ENCODE data around the gene ASB7.

ASB7 gene

GRCh38 chr15:100690032-100690794, 87.8 kb downstream of the ASB7 start:
- Histone ChIP-seq H3K9me3 (ENCODE audit: control insufficient read depth, insufficient read depth, low read length) (no peaks in the 10 kb centered on the region), H3K4me1 (ENCODE audit: insufficient read depth, low read length) (peaks cover 3% of the 10 kb centered on the region; the same call in 1 of the 2 replicates), H3K9ac (ENCODE audit: low read depth, low read length) (no peak overlapping the region), H3K36me3 (ENCODE audit: insufficient read depth, low read length) (no peaks in the 10 kb centered on the region)

GRCh38 chr15:100690795-100691158, 88.4 kb downstream of the ASB7 start:
- no peaks in the 10 kb centered on the region for H3K36me3 ChIP-seq (ENCODE audit: insufficient read depth, low read length)
- peaks cover 3% of the 10 kb centered on the region; the same call in 1 of the 2 replicates for H3K4me1 ChIP-seq (ENCODE audit: insufficient read depth, low read length)
- H3K9me3 ChIP-seq (ENCODE audit: control insufficient read depth, insufficient read depth, low read length): no peaks in the 10 kb centered on the region
- no peak overlapping the region for H3K9ac ChIP-seq (ENCODE audit: low read depth, low read length)

- no peak overlapping the region for H3K9ac ChIP-seq (ENCODE audit: low read depth, low read length)
- H3K4me1 ChIP-seq (ENCODE audit: insufficient read depth, low read length): peaks cover 3% of the 10 kb centered on the region; the same call in 1 of the 2 replicates
- H3K36me3 ChIP-seq (ENCODE audit: insufficient read depth, low read length): no peaks in the 10 kb centered on the region
- H3K9me3 ChIP-seq (ENCODE audit: control insufficient read depth, insufficient read depth, low read length): no peaks in the 10 kb centered on the region
Measured at GRCh38 chr15:100691321-100691720, 88.9 kb downstream of the ASB7 start.

DNA sequence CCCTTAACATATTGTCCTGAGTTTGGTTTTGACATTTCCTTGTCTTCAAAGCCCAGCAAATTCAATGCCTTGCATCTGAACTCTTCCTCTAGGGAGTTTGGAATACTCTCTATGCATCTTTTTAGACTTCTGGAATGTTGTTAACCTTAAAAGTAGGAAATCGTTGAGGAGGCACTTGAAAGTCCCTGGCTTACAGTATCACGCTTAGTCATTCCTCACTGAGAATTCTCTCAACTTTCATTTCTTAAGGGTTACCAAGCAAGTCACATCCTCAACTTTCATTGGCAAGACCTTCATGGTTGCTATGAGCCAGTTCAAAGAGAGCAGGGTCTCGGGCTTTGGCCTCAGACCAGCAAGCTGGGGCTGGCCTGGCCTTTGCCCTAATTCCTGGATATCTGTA, 89.9 kb downstream of the ASB7 start:
- Histone ChIP-seq H3K4me1 (ENCODE audit: insufficient read depth, low read length) (peaks cover 3% of the 10 kb centered on the region; the same call in 1 of the 2 replicates), H3K9me3 (ENCODE audit: control insufficient read depth, insufficient read depth, low read length) (no peaks in the 10 kb centered on the region), H3K9ac (ENCODE audit: low read depth, low read length) (no peak overlapping the region), H3K36me3 (ENCODE audit: insufficient read depth, low read length) (no peaks in the 10 kb centered on the region)

GRCh38 chr15:100692671-100693070, 90.3 kb downstream of the ASB7 start:
- peaks cover 3% of the 10 kb centered on the region; the same call in 1 of the 2 replicates for H3K4me1 ChIP-seq (ENCODE audit: insufficient read depth, low read length)
- H3K9ac ChIP-seq (ENCODE audit: low read depth, low read length): no peak overlapping the region

DNA sequence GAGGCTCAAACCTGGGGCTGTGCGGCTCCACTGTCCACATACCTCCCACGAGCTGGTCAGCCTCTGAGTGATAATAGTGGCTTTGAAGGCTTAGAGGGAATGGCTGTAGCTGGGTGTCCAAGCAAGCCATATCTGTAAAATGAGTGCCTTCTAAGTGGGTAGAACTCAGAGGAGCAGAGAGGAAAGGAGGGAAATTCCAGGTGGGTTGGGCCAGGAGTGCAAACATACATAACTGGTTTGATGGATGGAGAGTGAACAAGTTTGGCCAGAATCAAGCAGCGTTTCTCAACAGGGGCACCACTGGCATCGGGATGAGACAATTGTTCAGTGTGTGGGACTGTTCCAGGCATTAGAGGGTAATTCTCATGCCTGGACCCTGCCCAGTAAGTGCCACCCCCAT, 91.1 kb downstream of the ASB7 start:
- Histone ChIP-seq H3K9ac (ENCODE audit: low read depth, low read length) (no peak overlapping the region), H3K4me1 (ENCODE audit: insufficient read depth, low read length) (no peaks in the 10 kb centered on the region)

More at GRCh38 chr15:100692671-100693070, 90.3 kb downstream of the ASB7 start:
- Histone ChIP-seq H3K9me3 (ENCODE audit: control insufficient read depth, insufficient read depth, low read length) (no peaks in the 10 kb centered on the region), H3K36me3 (ENCODE audit: insufficient read depth, low read length) (no peaks in the 10 kb centered on the region)

GRCh38 chr15:100694381-100695021, 92.1 kb downstream of the ASB7 start:
- Histone ChIP-seq H3K36me3 (ENCODE audit: insufficient read depth, low read length) (no peaks in the 10 kb centered on the region), H3K9ac (ENCODE audit: low read depth, low read length) (no peak overlapping the region), H3K4me1 (ENCODE audit: insufficient read depth, low read length) (no peaks in the 10 kb centered on the region), H3K9me3 (ENCODE audit: control insufficient read depth, insufficient read depth, low read length) (no peaks in the 10 kb centered on the region)

More for the DNA sequence above, 91.1 kb downstream of the ASB7 start:
- no peaks in the 10 kb centered on the region for H3K9me3 ChIP-seq (ENCODE audit: control insufficient read depth, insufficient read depth, low read length)
- no peaks in the 10 kb centered on the region for H3K36me3 ChIP-seq (ENCODE audit: insufficient read depth, low read length)

DNA sequence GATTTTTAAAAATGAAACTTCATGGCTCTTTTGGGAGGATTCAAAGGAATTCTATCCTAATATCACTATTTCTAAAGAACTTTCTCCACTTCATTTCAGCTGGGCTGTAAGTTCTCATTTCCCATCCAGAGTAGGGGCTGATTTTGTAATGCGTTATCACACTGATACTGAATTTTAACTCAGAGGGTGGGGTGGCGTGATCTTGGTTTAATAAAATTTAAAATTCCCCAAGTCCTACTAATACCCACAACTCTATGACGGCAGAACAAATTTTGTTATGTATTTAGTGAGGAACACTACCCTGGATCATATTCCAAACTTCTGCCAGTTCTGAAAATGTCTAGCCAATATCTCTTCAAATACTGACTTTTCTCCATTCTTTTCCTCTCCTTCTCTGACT, 92.7 kb downstream of the ASB7 start:
- Histone ChIP-seq H3K9me3 (ENCODE audit: control insufficient read depth, insufficient read depth, low read length) (no peaks in the 10 kb centered on the region), H3K4me1 (ENCODE audit: insufficient read depth, low read length) (no peaks in the 10 kb centered on the region), H3K36me3 (ENCODE audit: insufficient read depth, low read length) (no peaks in the 10 kb centered on the region), H3K9ac (ENCODE audit: low read depth, low read length) (no peak overlapping the region)

DNA sequence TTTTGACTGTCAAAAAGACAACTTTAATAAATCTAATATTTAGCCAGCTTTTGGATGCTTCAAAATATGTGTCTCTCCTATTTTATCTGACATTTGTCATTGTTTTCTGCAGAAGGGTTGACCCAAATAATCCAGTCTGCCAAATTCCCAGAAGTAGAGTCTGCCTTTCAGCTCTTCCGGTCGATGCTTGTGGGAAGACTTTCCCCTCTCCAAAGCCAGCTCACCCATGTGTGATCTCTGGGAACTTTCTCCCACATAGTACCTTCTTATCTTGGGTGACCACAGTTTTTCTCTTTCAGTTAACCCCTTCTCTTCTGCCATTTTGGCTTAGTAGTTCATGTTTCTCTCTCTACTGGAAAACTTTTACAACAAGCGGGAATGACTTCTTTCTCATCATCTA, 94.1 kb downstream of the ASB7 start:
- Histone ChIP-seq H3K9me3 (ENCODE audit: control insufficient read depth, insufficient read depth, low read length) (no peaks in the 10 kb centered on the region), H3K4me1 (ENCODE audit: insufficient read depth, low read length) (no peaks in the 10 kb centered on the region), H3K9ac (ENCODE audit: low read depth, low read length) (no peak overlapping the region), H3K36me3 (ENCODE audit: insufficient read depth, low read length) (no peaks in the 10 kb centered on the region)
